Measurements from ENCODE around the gene SCLT1. TPM values are rescaled to one million over a fixed set of nuclear protein-coding genes. Genes with fewer than 3 reads are reported as not detected.
A peak's percentile ranks its signal among the peaks of the same experiment; 100 is the strongest.

Gene SCLT1
- total RNA-seq (2021), result 24.1 and 26.7 TPM in 2 replicates
- Bru-seq, nascent RNA, result percentile 78 among the genes with signal in this experiment
- BruChase-seq, experiment 1, labeled RNA remaining after a 2-hour chase, result percentile 79 among the genes with signal in this experiment
- percentile 62 among the genes with signal in this experiment for BruChase-seq, experiment 2, labeled RNA remaining after a 6-hour chase
- long read RNA-seq, transcript SCLT1-209 (5 exons, 1,696 nt), result minor isoform, 8 of 46 reads
- long read RNA-seq, transcript SCLT1-208 (6 exons, 2,096 nt), result minor isoform, 7 of 46 reads
- long read RNA-seq, transcript SCLT1-201 (21 exons, 3,055 nt), result major isoform, 12 of 46 reads
- long read RNA-seq, partial matches to known transcripts, result 3 of 46 reads
- long read RNA-seq, other reads (novel, unspliced or antisense), result 16 of 46 reads

GRCh38 chr4:129093191-129093920 lies at the start of gene SCLT1:
Gene SCLT1, minus strand, starts transcription at chr4:129093539. Its CDS starts 436 bp downstream, at chr4:129093103.
- POLR2A ChIA-PET (ENCODE audit: low non-redundant PET), result no interaction called here
- CTCF ChIA-PET, result no interaction called here
- H3K9me3 ChIP-seq (ENCODE audit: low read depth, low read length, poor library complexity, severe bottlenecking), result no peaks in the 10 kb centered on the region
- no peaks in the 10 kb centered on the region for H3K36me3 ChIP-seq (ENCODE audit: insufficient read depth, low read length, poor library complexity, severe bottlenecking)
- H3K4me3 ChIP-seq (ENCODE audit: low read depth, low read length, poor library complexity, severe bottlenecking), result peak within 1 kb of the TSS; percentile 73
- peak; percentile 98 for DNase-seq (ENCODE audit: low spot score)
- peaks cover 13% of the 10 kb centered on the region for H3K4me1 ChIP-seq (ENCODE audit: insufficient read depth, low read length, poor library complexity, severe bottlenecking)
- TF ChIP-seq CTCF (conservative IDR thresholded peaks at IDR 0.05; ENCODE audit: low read depth, low read length) (no peak), EZH2 (IDR thresholded peaks at IDR 0.05; ENCODE audit: borderline replicate concordance, low read depth, low read length, poor library complexity, severe bottlenecking) (no peak)
- BruUV-seq (replicated peaks), result no TSS peak
- intact Hi-C loops (cut with micrococcal nuclease; ENCODE audit: unreplicated experiment), result loop anchor here (5.0 to 10.0 kb wide), 3 partner anchors 91 to 281 kb away; no protein-coding TSS in a partner anchor
- no peaks in the 10 kb centered on the region for H3K27me3 ChIP-seq (replicated peaks; ENCODE audit: insufficient read depth, low read depth, low read length, poor library complexity)
- H3K27ac ChIP-seq (ENCODE audit: low read depth, low read length, poor library complexity, severe bottlenecking), result peak within 1 kb of the TSS; percentile 84

- no peak; the same call in 1 of the 2 replicates for TF ChIP-seq CTCF (conservative IDR thresholded peaks at IDR 0.05; ENCODE audit: low read depth, low read length)
- TF ChIP-seq EZH2 (IDR thresholded peaks at IDR 0.05; ENCODE audit: borderline replicate concordance, low read depth, low read length, poor library complexity, severe bottlenecking), result no peak
- Histone ChIP-seq H3K9me3 (ENCODE audit: low read depth, low read length, poor library complexity, severe bottlenecking) (no peaks in the 10 kb centered on the region), H3K27ac (ENCODE audit: low read depth, low read length, poor library complexity, severe bottlenecking) (no peak overlapping the region), H3K4me1 (ENCODE audit: insufficient read depth, low read length, poor library complexity, severe bottlenecking) (no peaks in the 10 kb centered on the region), H3K27me3 (replicated peaks; ENCODE audit: insufficient read depth, low read depth, low read length, poor library complexity) (no peaks in the 10 kb centered on the region), H3K4me3 (ENCODE audit: low read depth, low read length, poor library complexity, severe bottlenecking) (no peak overlapping the region), H3K36me3 (ENCODE audit: insufficient read depth, low read length, poor library complexity, severe bottlenecking) (no peaks in the 10 kb centered on the region)
- DNase-seq (ENCODE audit: low spot score), result no peak
- intact Hi-C loops (cut with micrococcal nuclease; ENCODE audit: unreplicated experiment), result no loop called here
- BruUV-seq (replicated peaks), result no TSS peak
- ChIA-PET CTCF (no interaction called here), POLR2A (ENCODE audit: low non-redundant PET) (no interaction called here)
These were observed 47.2 kb upstream of the SCLT1 start for GRCh38 chr4:129140521-129140920.

DNA sequence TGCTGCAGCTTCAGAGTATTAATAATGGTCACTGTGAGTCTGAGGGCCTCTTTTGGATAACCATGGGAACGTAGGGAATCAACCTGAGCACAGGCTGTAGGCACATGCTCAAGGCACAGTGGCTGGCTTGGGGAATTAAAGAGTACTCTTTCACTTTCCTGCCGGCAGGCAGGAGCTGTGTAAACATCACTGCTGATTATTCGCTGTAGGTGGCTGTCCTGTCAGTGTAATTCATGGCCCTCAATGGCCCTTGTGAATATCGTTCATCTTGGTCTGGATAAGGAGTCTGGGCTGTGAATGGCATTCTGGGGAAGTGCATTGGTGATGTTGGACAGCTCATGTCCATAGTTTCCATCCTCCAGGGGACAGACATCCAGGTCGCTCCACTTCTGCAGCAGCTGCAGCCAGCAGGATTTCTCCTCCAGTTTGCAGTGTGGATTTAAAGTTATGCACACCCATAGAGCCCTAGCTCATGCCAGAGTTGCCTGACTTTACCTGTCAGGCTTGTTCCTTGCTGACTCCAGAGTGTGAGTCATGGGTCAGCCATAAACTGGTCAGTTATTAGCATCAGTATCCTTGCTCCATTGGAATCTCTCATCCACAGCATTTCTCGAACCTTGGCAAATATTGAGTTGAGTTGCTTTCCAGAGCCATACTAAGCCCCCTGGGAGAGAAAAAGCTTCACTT lies 45.6 kb upstream of the SCLT1 start:
- ChIA-PET POLR2A (ENCODE audit: low non-redundant PET) (no interaction called here), CTCF (no interaction called here)
- no peaks in the 10 kb centered on the region for H3K27me3 ChIP-seq (replicated peaks; ENCODE audit: insufficient read depth, low read depth, low read length, poor library complexity)
- no peak overlapping the region for H3K27ac ChIP-seq (ENCODE audit: low read depth, low read length, poor library complexity, severe bottlenecking)
- intact Hi-C loops (cut with micrococcal nuclease; ENCODE audit: unreplicated experiment), result no loop called here
- no TSS peak for BruUV-seq (replicated peaks)
- no peaks in the 10 kb centered on the region for H3K36me3 ChIP-seq (ENCODE audit: insufficient read depth, low read length, poor library complexity, severe bottlenecking)
- H3K9me3 ChIP-seq (ENCODE audit: low read depth, low read length, poor library complexity, severe bottlenecking), result no peaks in the 10 kb centered on the region
- no peak for TF ChIP-seq EZH2 (IDR thresholded peaks at IDR 0.05; ENCODE audit: borderline replicate concordance, low read depth, low read length, poor library complexity, severe bottlenecking)
- no peak for TF ChIP-seq CTCF (conservative IDR thresholded peaks at IDR 0.05; ENCODE audit: low read depth, low read length)
- H3K4me3 ChIP-seq (ENCODE audit: low read depth, low read length, poor library complexity, severe bottlenecking), result no peak overlapping the region
- DNase-seq (ENCODE audit: low spot score), result no peak
- H3K4me1 ChIP-seq (ENCODE audit: insufficient read depth, low read length, poor library complexity, severe bottlenecking), result no peaks in the 10 kb centered on the region

All from A673 (cell line).